Measurements from ENCODE around the gene GPSM1.
"Not testable (repeated sequence)": the region's sequence is repeated elsewhere in the genome, so short reads cannot be mapped to it uniquely, and the experiment has no call there.

GPSM1 gene

GRCh38 chr9:136401173-136401922, 74.0 kb downstream of the GPSM1 start:
- no peak for DNase-seq

- DNase-seq: no peak
These were observed 74.7 kb downstream of the GPSM1 start for GRCh38 chr9:136402067-136402466.

DNA sequence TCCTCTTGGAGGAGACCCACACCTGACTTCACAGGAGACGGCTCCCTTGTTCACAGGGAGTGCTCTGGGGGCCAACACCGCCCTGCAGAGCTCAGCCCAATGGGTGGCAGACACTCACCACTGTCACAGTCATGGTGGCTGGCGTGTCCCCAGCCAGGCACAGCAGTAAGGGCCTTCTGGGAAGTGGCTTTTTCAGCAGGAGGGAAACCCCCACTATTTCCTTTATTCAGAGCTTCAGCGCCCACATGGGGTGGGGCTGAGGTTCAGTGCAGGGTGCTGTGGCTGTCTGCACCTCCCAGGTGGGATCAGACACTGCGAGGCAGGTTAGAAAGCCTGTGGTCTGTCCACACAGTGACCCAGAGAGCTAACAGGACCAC, 76.2 kb downstream of the GPSM1 start:
- DNase-seq: no peak

DNA sequence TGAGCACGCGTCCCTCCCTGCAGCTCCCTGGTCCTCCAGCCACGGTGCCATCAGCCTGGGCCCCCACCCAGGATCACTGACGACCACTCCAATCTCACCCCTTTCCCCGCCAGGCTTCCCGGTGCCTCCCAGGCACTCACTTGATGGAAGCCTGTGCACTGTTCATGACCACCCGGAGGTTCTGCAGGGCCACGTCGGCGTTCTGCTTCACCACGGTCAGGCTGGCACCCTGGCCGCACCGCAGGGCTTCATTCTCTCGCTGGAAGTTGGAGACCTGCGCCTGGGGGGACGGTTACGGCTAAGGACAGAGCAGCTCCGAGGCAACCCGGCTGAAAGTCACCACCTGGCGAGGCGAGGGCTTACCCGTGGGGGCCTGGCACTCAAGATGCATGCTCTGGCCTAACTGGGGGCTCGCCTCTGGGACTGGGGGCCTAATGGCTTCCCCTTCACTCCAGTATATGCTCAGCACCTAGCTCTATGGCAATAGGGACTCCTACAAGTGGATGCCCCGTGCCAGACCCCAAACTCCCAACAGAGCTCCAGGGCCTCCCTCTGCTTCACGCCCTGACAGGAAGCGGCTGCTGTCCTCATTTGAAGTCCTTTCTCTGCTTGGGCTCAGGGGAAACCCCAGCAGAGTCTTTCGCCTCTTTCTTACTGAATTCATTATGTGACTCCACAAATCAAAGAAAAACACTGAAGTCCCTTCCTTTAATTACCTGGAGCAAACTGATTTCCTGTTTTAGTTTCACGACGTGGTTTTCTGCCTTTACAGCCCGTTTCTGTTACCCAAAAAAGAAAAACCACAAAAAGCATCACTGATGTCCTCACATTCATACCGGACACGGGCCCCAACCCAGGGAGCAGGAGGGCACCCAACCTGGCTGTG, 76.8 kb downstream of the GPSM1 start:
- DNase-seq: no peak

GRCh38 chr9:136404801-136405136, 77.4 kb downstream of the GPSM1 start:
- DNase-seq: no peak

GRCh38 chr9:136405481-136405880, 78.1 kb downstream of the GPSM1 start:
- no peak for DNase-seq

GRCh38 chr9:136405904-136406303, 78.6 kb downstream of the GPSM1 start:
- DNase-seq: not testable (repeated sequence)

GRCh38 chr9:136407061-136407460, 79.7 kb downstream of the GPSM1 start:
- not testable (repeated sequence) for DNase-seq

DNA sequence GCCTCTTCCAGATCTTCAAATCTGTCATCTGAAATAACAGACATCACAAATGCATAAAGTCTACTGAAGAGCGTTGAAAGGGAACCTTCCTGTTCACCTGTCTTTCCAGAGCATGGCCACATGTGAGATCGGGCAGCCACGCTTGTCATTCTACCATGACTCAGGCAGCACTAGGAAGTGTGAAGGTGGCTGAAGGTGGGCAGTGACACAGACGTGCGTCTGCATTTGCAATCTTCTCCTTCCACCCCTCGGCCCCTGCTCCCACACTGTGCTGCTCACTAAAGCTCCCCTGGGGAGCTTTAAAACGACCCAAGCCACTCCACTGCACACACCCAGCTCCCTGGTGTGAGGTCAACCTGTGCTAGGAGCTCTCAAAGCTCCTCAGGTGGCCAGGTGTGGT, 80.6 kb downstream of the GPSM1 start:
- DNase-seq: no peak
